ENCODE data around the gene FANCG. TPM values are rescaled to one million over a fixed set of nuclear protein-coding genes. Genes with fewer than 3 reads are reported as not detected.

FANCG gene
- total RNA-seq, 2 donors from 2014 or later, result 6.0 to 29.3 TPM

GRCh38 chr9:35103660-35104191, 24.0 kb upstream of the FANCG start:
- ATAC-seq (no peak), DNase-seq (no peak)
- 36 to 43% methylated on average over 5 of the region's 5 CpGs for WGBS, 2 donors
- Histone ChIP-seq H3K9me3 (no peaks in the 10 kb centered on the region), H3K27ac (peak overlapping the region; percentile 57 to 84 (median 72)), H3K27me3 (no peaks in the 10 kb centered on the region), H3K4me3 (no peak overlapping the region), H3K4me1 (peaks cover 23% of the 10 kb centered on the region), H3K36me3 (replicated peaks in 1 of 2; ENCODE audit: insufficient read depth in 1 of 2, low read depth in 2 of 2) (peaks cover 0 to 12% of the 10 kb centered on the region in 2 donors)
- intact Hi-C loops (cut with DNase I), result no loop called here
- TF ChIP-seq CTCF (IDR thresholded peaks at IDR 0.05), result no peak
- TF ChIP-seq POLR2A (IDR thresholded peaks at IDR 0.05), result no peak

- Histone ChIP-seq H3K9me3 (no peaks in the 10 kb centered on the region), H3K4me1 (peaks cover 23% of the 10 kb centered on the region), H3K36me3 (replicated peaks in 1 of 2; ENCODE audit: insufficient read depth in 1 of 2, low read depth in 2 of 2) (peaks cover 0 to 12% of the 10 kb centered on the region in 2 donors), H3K27ac (peak within 1 kb of the TSS; percentile 57 to 84 (median 72)), H3K27me3 (no peaks in the 10 kb centered on the region), H3K4me3 (peak within 1 kb of the TSS; percentile 50 to 55)
- peak; percentile 98 for ATAC-seq
- peak; percentile 94 to 97 (median 95) for DNase-seq
- TF ChIP-seq POLR2A (IDR thresholded peaks at IDR 0.05) (peak; percentile 30 to 86 (median 81)), CTCF (IDR thresholded peaks at IDR 0.05) (peak in 2 of 7 experiments; percentile 16 to 19)
- intact Hi-C loops (cut with DNase I), result no loop called here
- WGBS, 2 donors, result 1 to 3% methylated on average over 19 to 57 of the region's 57 CpGs
These were observed 23.3 kb upstream of the FANCG start, which contains the start of gene STOML2 for GRCh38 chr9:35102769-35103659. Gene STOML2, minus strand, starts transcription at chr9:35103131. Its CDS starts 37 bp downstream, at chr9:35103094.

GRCh38 chr9:35102465-35102768, 22.7 kb upstream of the FANCG start:
- Histone ChIP-seq H3K27ac (peak overlapping the region in 3 of 4 donors; percentile 65 to 84 (median 79)), H3K9me3 (no peaks in the 10 kb centered on the region), H3K27me3 (no peaks in the 10 kb centered on the region), H3K4me3 (peak overlapping the region; percentile 50 to 55), H3K36me3 (replicated peaks in 1 of 2; ENCODE audit: insufficient read depth in 1 of 2, low read depth in 2 of 2) (peaks cover 0 to 12% of the 10 kb centered on the region in 2 donors), H3K4me1 (peaks cover 23% of the 10 kb centered on the region)
- no peak for ATAC-seq
- intact Hi-C loops (cut with DNase I), result no loop called here
- 0 to 1% methylated on average over 4 to 10 of the region's 10 CpGs for WGBS, 2 donors
- TF ChIP-seq POLR2A (IDR thresholded peaks at IDR 0.05), result no peak
- TF ChIP-seq CTCF (IDR thresholded peaks at IDR 0.05), result no peak
- no peak for DNase-seq

DNA sequence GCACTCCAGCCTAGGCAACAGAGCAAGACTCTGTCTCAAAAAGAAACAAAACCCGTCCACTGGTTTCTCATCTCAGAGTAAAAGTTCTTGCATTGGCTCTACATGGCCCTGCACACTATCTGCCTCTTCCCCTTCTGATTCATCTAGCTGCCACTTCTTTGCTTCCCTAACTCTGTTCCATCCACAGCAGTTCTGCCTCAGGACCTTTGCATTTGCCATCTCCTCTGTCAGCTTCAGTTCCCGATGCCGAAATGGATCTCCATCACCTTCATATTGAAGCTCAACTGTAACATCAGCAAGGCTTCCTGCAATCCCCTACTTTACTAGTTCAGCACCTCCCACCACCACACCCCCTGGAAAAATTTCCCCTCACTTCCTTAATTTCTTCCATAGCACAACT, 17.8 kb upstream of the FANCG start:
- intact Hi-C loops (cut with DNase I), result no loop called here
- DNase-seq (no peak), ATAC-seq (no peak)
- Histone ChIP-seq H3K9me3 (no peaks in the 10 kb centered on the region), H3K4me3 (no peak overlapping the region), H3K27ac (no peak overlapping the region), H3K27me3 (no peaks in the 10 kb centered on the region), H3K36me3 (replicated peaks in 1 of 2; ENCODE audit: insufficient read depth in 1 of 2, low read depth in 2 of 2) (peaks cover 0 to 3% of the 10 kb centered on the region in 2 donors), H3K4me1 (peaks cover 36% of the 10 kb centered on the region)
- no peak for TF ChIP-seq CTCF (IDR thresholded peaks at IDR 0.05)
- no peak for TF ChIP-seq POLR2A (IDR thresholded peaks at IDR 0.05)
- WGBS, 2 donors, result 67 to 74% methylated on average over 3 of the region's 3 CpGs
